CD4-positive, alpha-beta T cell (primary cell): ENCODE data around the gene GCG. TPM values are rescaled to one million over a fixed set of nuclear protein-coding genes. Genes with fewer than 3 reads are reported as not detected.

ENCODE experiments used
- ATAC-seq: fragments of 200-7000 bp; cut with Tn5 transposase; one replicate; pipeline ENCODE4 v1.10.0; 2022; ENCODE audit warnings: mild to moderate bottlenecking; ENCODE audit not compliant: poor library complexity
- CTCF ChIA-PET: fragments of 350-600 bp; sonication (Branson Sonifier 250); formaldehyde crosslinking; loops from one replicate; lab custom pipeline; 2021; ENCODE audit warnings: antibody characterized with exemption, inconsistent platforms; lab: Charles Lee
- POLR2A ChIA-PET: fragments of 350-600 bp; sonication (Branson Sonifier 250); formaldehyde crosslinking; loops from one replicate; lab custom pipeline; 2021; ENCODE audit warnings: antibody characterized with exemption, inconsistent platforms; lab: Charles Lee
- DNase-seq, 14 experiments: peaks; one replicate each; pipeline ENCODE4 v3.0.0-alpha.2; 2013 to 2020; ENCODE audit warnings: mixed read lengths in 2 of 14
- H3K27ac ChIP-seq, 2 donors: one replicate each; pipeline versions ENCODE4 v1.5.1 to v1.7.0; 2013; ENCODE audit warnings: low read length in 2 of 2, low read depth in 1 of 2, mild to moderate bottlenecking in 1 of 2
- H3K27me3 ChIP-seq, 2 experiments: 1 replicate in 1 of 2; 2 replicates in 1 of 2; pipeline versions ENCODE4 v1.6.1 to v1.7.0; 2013; ENCODE audit warnings: low read length in 2 of 2, control low read depth in 1 of 2, mild to moderate bottlenecking in 1 of 2, moderate library complexity in 1 of 2; ENCODE audit not compliant: insufficient read depth in 2 of 2, control insufficient read depth in 1 of 2
- H3K36me3 ChIP-seq: one replicate; pipeline ENCODE4 v1.6.1; 2013; ENCODE audit warnings: low read length, control low read depth; ENCODE audit not compliant: insufficient read depth
- H3K4me1 ChIP-seq: one replicate; pipeline ENCODE4 v1.6.1; 2013; ENCODE audit warnings: low read length, control low read depth; ENCODE audit not compliant: insufficient read depth
- H3K4me3 ChIP-seq: one replicate; pipeline ENCODE4 v1.5.1; 2013; ENCODE audit warnings: mild to moderate bottlenecking, low read length, moderate library complexity
- H3K9me3 ChIP-seq, 2 experiments: 1 replicate in 1 of 2; 2 replicates in 1 of 2; pipeline versions ENCODE4 v1.6.1 to v1.7.0; 2013; ENCODE audit warnings: low read length in 2 of 2, mild to moderate bottlenecking in 2 of 2, control low read depth in 1 of 2, moderate library complexity in 1 of 2; ENCODE audit not compliant: control insufficient read depth in 1 of 2, insufficient read depth in 1 of 2
- H3K27ac Mint-ChIP-seq: one replicate; pipeline ENCODE4 v1.8.0; 2020; ENCODE audit warnings: mixed read lengths
- H3K27me3 Mint-ChIP-seq: one replicate; pipeline ENCODE4 v1.8.0; 2021; ENCODE audit warnings: mixed read lengths
- H3K36me3 Mint-ChIP-seq: one replicate; pipeline ENCODE4 v1.8.0; 2021; ENCODE audit warnings: low read depth, mixed read lengths
- H3K4me1 Mint-ChIP-seq: one replicate; pipeline ENCODE4 v1.8.0; 2021; ENCODE audit warnings: low read depth, mixed read lengths
- H3K4me3 Mint-ChIP-seq: one replicate; pipeline ENCODE4 v1.8.0; 2020; ENCODE audit warnings: mild to moderate bottlenecking, mixed read lengths
- H3K9me3 Mint-ChIP-seq: one replicate; pipeline ENCODE4 v1.8.0; 2020; ENCODE audit warnings: mixed read lengths
- CTCF ChIP-seq: fragments of 200-600 bp; IDR thresholded peaks from one replicate; pipeline ENCODE4 v1.8.0; 2022; ENCODE audit warnings: antibody characterized with exemption, mild to moderate bottlenecking
- intact Hi-C, 2 experiments: fragments of 100-400 bp; cut with DNase I in 1 of 2; cut with micrococcal nuclease in 1 of 2; formaldehyde crosslinking; loops; one replicate each; pipeline versions ENCODE4 v1.15.1 to v1.9.0; 2023 to 2025; cut with DNase I, micrococcal nuclease
- total RNA-seq, 174 experiments: library from RNA in 2 of 174; stranded (reverse) in 2 of 174; gene quantifications; one replicate each; pipeline ENCODE4 v1.2.3 and lab custom pipeline; 2021 to 2026

Gene GCG
- total RNA-seq, 2 experiments from 2014 or later: not detected

DNA sequence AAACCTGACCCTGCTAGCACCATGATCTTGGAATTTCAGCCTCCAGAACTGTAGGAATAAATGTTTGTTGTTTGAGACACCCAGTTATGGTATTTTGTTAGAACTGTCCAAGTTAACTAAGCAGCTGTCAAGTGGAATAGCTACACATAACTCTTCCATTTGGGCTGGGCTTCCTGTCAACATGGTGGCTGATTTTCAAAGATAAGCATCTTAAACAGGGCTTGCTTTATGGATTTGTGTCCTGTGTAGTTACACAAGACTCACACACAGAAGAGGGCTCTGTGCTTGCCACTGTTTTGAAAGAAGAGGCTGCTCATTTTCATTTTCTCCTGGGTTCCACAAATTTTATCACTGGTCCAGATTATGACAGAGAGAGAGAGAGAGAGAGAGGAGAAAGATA is 35.7 kb downstream of the GCG start:
- Histone ChIP-seq H3K27me3 (no peaks in the 10 kb centered on the region), H3K36me3 (no peaks in the 10 kb centered on the region), H3K4me1 (peaks cover 6% of the 10 kb centered on the region), H3K4me3 (no peak overlapping the region), H3K9me3 (no peaks in the 10 kb centered on the region), H3K27ac (no peak overlapping the region)
- Mint-ChIP-seq H3K27ac (no peak overlapping the region), H3K27me3 (no peaks in the 10 kb centered on the region), H3K36me3 (no peaks in the 10 kb centered on the region), H3K4me3 (no peak overlapping the region), H3K4me1 (peaks cover 14% of the 10 kb centered on the region), H3K9me3 (peaks cover 6% of the 10 kb centered on the region)
- intact Hi-C loops: no loop called here
- DNase-seq (no peak), ATAC-seq (no peak)
- TF ChIP-seq CTCF: no peak
- ChIA-PET CTCF (interaction anchor here (1.6 kb wide), 1 partner anchor 109 kb away, joined by 4 read pairs; no protein-coding TSS in a partner anchor), POLR2A (no interaction called here)

GRCh38 chr2:162115076-162115475 is 37.0 kb downstream of the GCG start:
- Histone ChIP-seq H3K27ac (no peak overlapping the region), H3K36me3 (no peaks in the 10 kb centered on the region), H3K4me1 (peaks cover 6% of the 10 kb centered on the region), H3K4me3 (no peak overlapping the region), H3K27me3 (no peaks in the 10 kb centered on the region), H3K9me3 (no peaks in the 10 kb centered on the region)
- H3K27ac Mint-ChIP-seq: no peak overlapping the region
- ChIA-PET CTCF (no interaction called here), POLR2A (no interaction called here)
- TF ChIP-seq CTCF: no peak
- H3K36me3 Mint-ChIP-seq: no peaks in the 10 kb centered on the region
- intact Hi-C loops: no loop called here
- DNase-seq: no peak
- peaks cover 6% of the 10 kb centered on the region for H3K9me3 Mint-ChIP-seq
- no peaks in the 10 kb centered on the region for H3K27me3 Mint-ChIP-seq
- peaks cover 14% of the 10 kb centered on the region for H3K4me1 Mint-ChIP-seq
- no peak overlapping the region for H3K4me3 Mint-ChIP-seq
- no peak for ATAC-seq

DNA sequence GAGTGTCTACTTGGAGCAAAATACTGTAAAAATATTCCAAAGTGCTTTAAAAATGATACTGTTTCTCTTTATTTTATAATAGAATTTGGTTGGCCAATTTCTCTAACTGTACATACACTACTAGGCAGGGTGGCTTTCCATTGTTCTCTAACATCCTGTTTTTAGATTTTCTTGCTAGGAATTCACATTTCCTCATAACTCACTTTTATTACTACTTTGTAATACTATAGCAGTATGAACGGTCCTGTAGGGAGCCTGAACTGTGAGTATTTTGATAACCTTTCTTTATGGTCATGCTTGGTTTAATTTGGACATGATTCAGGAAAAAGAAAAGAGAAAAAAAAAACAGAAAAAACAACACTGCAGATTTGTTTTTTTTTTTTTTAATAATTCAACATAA is 37.8 kb downstream of the GCG start:
- no peaks in the 10 kb centered on the region for H3K36me3 Mint-ChIP-seq
- POLR2A ChIA-PET: no interaction called here

More for the DNA sequence above, 37.8 kb downstream of the GCG start:
- CTCF ChIA-PET: no interaction called here
- Histone ChIP-seq H3K9me3 (no peaks in the 10 kb centered on the region), H3K4me3 (no peak overlapping the region), H3K4me1 (peaks cover 6% of the 10 kb centered on the region), H3K27me3 (no peaks in the 10 kb centered on the region), H3K36me3 (no peaks in the 10 kb centered on the region), H3K27ac (no peak overlapping the region)
- Mint-ChIP-seq H3K27ac (no peak overlapping the region), H3K4me3 (no peak overlapping the region), H3K4me1 (peaks cover 14% of the 10 kb centered on the region), H3K9me3 (peaks cover 6% of the 10 kb centered on the region), H3K27me3 (no peaks in the 10 kb centered on the region)
- no peak for TF ChIP-seq CTCF
- DNase-seq: no peak
- ATAC-seq: no peak
- intact Hi-C loops: no loop called here
